GM12878 (cell line): ENCODE data around the gene TCF7L1. TPM values are rescaled to one million over a fixed set of nuclear protein-coding genes. Genes with fewer than 3 reads are reported as not detected.

Experiments used
- ATF7 ChIP-seq: fragments of 450-650 bp; IDR thresholded peaks from 2 replicates; pipeline ENCODE4 v1.6.1; 2016; ENCODE audit warnings: low read depth, mild to moderate bottlenecking
- BACH1 ChIP-seq: fragments of 450-650 bp; IDR thresholded peaks from 2 replicates; pipeline ENCODE4 v1.6.1; 2017; ENCODE audit warnings: mild to moderate bottlenecking, borderline replicate concordance
- BHLHE40 ChIP-seq, 2 experiments: fragments of 450-650 bp in 1 of 2; IDR thresholded peaks; 2 replicates each; pipeline ENCODE4 v1.6.1; 2011 to 2017; ENCODE audit warnings: low read depth in 2 of 2, borderline replicate concordance in 1 of 2, improper control_type of control experiment in 1 of 2, low read length in 1 of 2, mild to moderate bottlenecking in 1 of 2
- BMI1 ChIP-seq: fragments of 450-650 bp; IDR thresholded peaks from 2 replicates; pipeline ENCODE4 v1.6.1; 2016; ENCODE audit warnings: mild to moderate bottlenecking, moderate library complexity, borderline replicate concordance
- CBX3 ChIP-seq: fragments of 200-600 bp; sonication (generic); IDR thresholded peaks from 2 replicates; pipeline ENCODE4 v1.6.1; 2016; ENCODE audit warnings: low read depth, borderline replicate concordance
- CREM ChIP-seq: IDR thresholded peaks from 2 replicates; pipeline ENCODE4 v1.6.1; 2014; ENCODE audit warnings: antibody characterized with exemption, low read depth
- DPF2 ChIP-seq: fragments of 450-650 bp; IDR thresholded peaks from 2 replicates; pipeline ENCODE4 v1.6.1; 2017; ENCODE audit warnings: mild to moderate bottlenecking
- EGR1 ChIP-seq, 2 experiments: IDR thresholded peaks; 1 replicate in 1 of 2; 2 replicates in 1 of 2; pipeline ENCODE4 v1.6.1; 2011 to 2012; ENCODE audit warnings: low read depth in 2 of 2, low read length in 2 of 2, borderline replicate concordance in 1 of 2, mild to moderate bottlenecking in 1 of 2, moderate library complexity in 1 of 2
- EP300 ChIP-seq, 2 experiments: fragments of 150-350 bp in 1 of 2; IDR thresholded peaks; 2 replicates each; pipeline ENCODE4 v1.6.1; 2011 to 2012; ENCODE audit warnings: low read depth in 2 of 2, low read length in 2 of 2, borderline replicate concordance in 1 of 2, improper control_type of control experiment in 1 of 2, inconsistent platforms in 1 of 2; ENCODE audit not compliant: control insufficient read depth in 1 of 2
- IKZF2 ChIP-seq, 2 experiments: fragments of 450-650 bp; IDR thresholded peaks; 2 replicates each; pipeline ENCODE4 v1.6.1; 2017; ENCODE audit warnings: mild to moderate bottlenecking in 2 of 2, moderate library complexity in 2 of 2
- JUNB ChIP-seq: IDR thresholded peaks from 2 replicates; pipeline ENCODE4 v1.6.1; 2016; ENCODE audit warnings: antibody characterized with exemption, mild to moderate bottlenecking
- NR2C1 ChIP-seq: fragments of 450-650 bp; IDR thresholded peaks from 2 replicates; pipeline ENCODE4 v1.6.1; 2017; ENCODE audit warnings: antibody characterized with exemption, mild to moderate bottlenecking, moderate library complexity
- NR2F1 ChIP-seq: fragments of 450-650 bp; conservative IDR thresholded peaks from 2 replicates; pipeline ENCODE4 v1.6.1; 2017; ENCODE audit warnings: mild to moderate bottlenecking
- SIN3A ChIP-seq: IDR thresholded peaks from 2 replicates; pipeline ENCODE4 v1.6.1; 2012; ENCODE audit warnings: low read depth, low read length, improper control_type of control experiment
- SP1 ChIP-seq: IDR thresholded peaks from one replicate; pipeline ENCODE4 v1.6.1; 2011; ENCODE audit warnings: low read depth, low read length
- STAT3 ChIP-seq: IDR thresholded peaks from 2 replicates; pipeline ENCODE4 v1.6.1; 2011; ENCODE audit warnings: low read depth, low read length, improper control_type of control experiment
- ZNF622 ChIP-seq: fragments of 450-650 bp; IDR thresholded peaks from 2 replicates; pipeline ENCODE4 v1.6.1; 2017; ENCODE audit warnings: mild to moderate bottlenecking, inconsistent platforms
- polyA plus RNA-seq, 11 experiments: library from polyadenylated mRNA; depleted of rRNA in 4 of 11; unstranded in 6 of 11; stranded (reverse) in 5 of 11; fragments of >200 nt; fragmentation: Nextera tagmentation in 4 of 11; fragmentation: Illumina TruSeq in 1 of 11; extraction: Ambion mirVana in 4 of 11; extraction: Trizol in 1 of 11; gene quantifications; 1 replicate in 1 of 11; 2 replicates in 10 of 11; pipeline versions ENCODE4 v1.2.1 to v1.2.3, GENCODE V29; 2011 to 2016; ENCODE audit warnings: inconsistent platforms in 2 of 11, missing spikeins in 2 of 11, low read depth in 1 of 11
- total RNA-seq, 4 experiments: library from RNA; depleted of rRNA in 3 of 4; stranded (reverse); fragments of >200 nt in 3 of 4; fragmentation: Illumina TruSeq in 1 of 4; extraction: Trizol in 1 of 4; gene quantifications; 2 replicates each; pipeline versions ENCODE4 v1.2.1 to v1.2.3, GENCODE V29; 2013 to 2021
- TF ChIP-seq, protein P1 (sequence below): IDR thresholded peaks from 2 replicates; pipeline ENCODE4 v1.6.1; 2011; ENCODE audit warnings: borderline replicate concordance, low read depth, mild to moderate bottlenecking, moderate library complexity, low read length; ENCODE audit not compliant: insufficient read depth, poor library complexity, severe bottlenecking
- TF ChIP-seq, protein P2 (sequence below), 3 experiments: IDR thresholded peaks in 2 of 3; conservative IDR thresholded peaks in 1 of 3; 2 replicates each; pipeline ENCODE4 v1.5.1; 2011; ENCODE audit warnings: low read depth in 3 of 3, low read length in 3 of 3, mild to moderate bottlenecking in 3 of 3, control low read depth in 2 of 3, moderate library complexity in 2 of 3, inconsistent platforms in 1 of 3, mixed read lengths in 1 of 3; ENCODE audit not compliant: control insufficient read depth in 2 of 3, insufficient read depth in 1 of 3; ENCODE audit errors: extremely low read depth in 1 of 3
- TF ChIP-seq, protein P3 (sequence below): IDR thresholded peaks from 2 replicates; pipeline ENCODE4 v1.6.1; 2012; ENCODE audit warnings: low read length, inconsistent platforms
- TF ChIP-seq, protein P4 (sequence below): fragments of 450-650 bp; IDR thresholded peaks from 2 replicates; pipeline ENCODE4 v1.6.1; 2017; ENCODE audit warnings: mild to moderate bottlenecking, moderate library complexity

Gene TCF7L1
- total and polyA plus RNA-seq, 10 of the 15 experiments (the other 5 are each of a cell fraction or from before 2014, with no cell fraction given) = 0.03 to 0.11 (median 0.10) TPM; not detected in 7

DNA sequence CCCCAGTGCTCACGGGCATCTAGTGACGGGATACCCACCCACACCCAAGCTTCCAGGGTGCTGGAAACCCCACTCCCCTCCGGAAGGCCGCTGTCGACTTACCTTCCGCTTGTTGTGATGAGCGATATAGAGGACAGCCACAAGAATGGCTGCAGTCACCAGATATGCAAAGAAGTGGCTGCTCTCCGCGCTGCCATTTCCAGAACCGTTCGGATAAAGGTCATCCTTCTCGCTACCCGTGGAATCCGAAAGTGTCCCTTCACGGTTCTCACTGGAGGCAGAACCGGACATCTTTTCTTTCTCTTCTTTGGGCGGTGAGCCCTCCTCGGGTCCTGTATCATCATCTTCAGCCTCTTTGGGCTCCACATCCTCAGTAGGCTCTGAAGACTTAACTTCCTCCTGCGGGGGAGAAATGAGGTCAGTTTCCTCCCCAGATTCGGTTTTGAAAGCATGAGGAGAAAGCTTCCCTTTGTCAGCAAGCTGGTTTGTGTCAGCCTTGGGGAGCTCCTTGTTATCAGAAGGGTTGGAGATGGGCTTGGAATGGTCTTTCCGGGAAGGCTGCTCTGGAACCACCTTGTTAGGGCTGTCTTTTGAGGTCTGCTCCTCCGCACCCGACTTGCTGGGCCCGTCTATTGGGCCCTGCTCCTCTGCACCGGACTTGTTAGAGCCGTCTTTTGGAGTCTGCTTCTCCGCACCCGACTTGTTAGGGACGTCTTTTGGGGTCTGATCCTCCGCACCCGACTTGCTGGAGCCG is 193.4 kb downstream of the TCF7L1 start (continued):
- TF ChIP-seq, protein P1, sequence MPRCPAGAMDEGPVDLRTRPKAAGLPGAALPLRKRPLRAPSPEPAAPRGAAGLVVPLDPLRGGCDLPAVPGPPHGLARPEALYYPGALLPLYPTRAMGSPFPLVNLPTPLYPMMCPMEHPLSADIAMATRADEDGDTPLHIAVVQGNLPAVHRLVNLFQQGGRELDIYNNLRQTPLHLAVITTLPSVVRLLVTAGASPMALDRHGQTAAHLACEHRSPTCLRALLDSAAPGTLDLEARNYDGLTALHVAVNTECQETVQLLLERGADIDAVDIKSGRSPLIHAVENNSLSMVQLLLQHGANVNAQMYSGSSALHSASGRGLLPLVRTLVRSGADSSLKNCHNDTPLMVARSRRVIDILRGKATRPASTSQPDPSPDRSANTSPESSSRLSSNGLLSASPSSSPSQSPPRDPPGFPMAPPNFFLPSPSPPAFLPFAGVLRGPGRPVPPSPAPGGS = no peak
- TF ChIP-seq JUNB (0 out of 2 replicates have a peak, but pooled peaks have one; percentile 22), SIN3A (no peak), SP1 (no peak), BACH1 (no peak), BHLHE40 (IDR thresholded peaks at IDR 0.05; ENCODE audit: borderline replicate concordance in 1 of 2, low read depth in 2 of 2, low read length in 1 of 2) (0 out of 4 replicates have a peak, but pooled peaks of 1 of the 2 experiments have one; percentile 38), DPF2 (no peak), IKZF2 (IDR thresholded peaks at IDR 0.05) (no peak), NR2F1 (no peak), NR2C1 (no peak), BMI1 (no peak), ATF7 (peak; percentile 66), CREM (no peak; the same call in 1 of the 2 replicates), EP300 (IDR thresholded peaks at IDR 0.05; ENCODE audit: borderline replicate concordance in 1 of 2, control insufficient read depth in 1 of 2, low read depth in 2 of 2, low read length in 2 of 2) (no peak), CBX3 (no peak), ZNF622 (no peak), EGR1 (IDR thresholded peaks at IDR 0.05; ENCODE audit: borderline replicate concordance in 1 of 2, low read depth in 2 of 2, low read length in 2 of 2) (peak in 1 of 2 experiments; percentile 64; a peak in 1 of 3 replicates), STAT3 (no peak)
- TF ChIP-seq, protein P2, sequence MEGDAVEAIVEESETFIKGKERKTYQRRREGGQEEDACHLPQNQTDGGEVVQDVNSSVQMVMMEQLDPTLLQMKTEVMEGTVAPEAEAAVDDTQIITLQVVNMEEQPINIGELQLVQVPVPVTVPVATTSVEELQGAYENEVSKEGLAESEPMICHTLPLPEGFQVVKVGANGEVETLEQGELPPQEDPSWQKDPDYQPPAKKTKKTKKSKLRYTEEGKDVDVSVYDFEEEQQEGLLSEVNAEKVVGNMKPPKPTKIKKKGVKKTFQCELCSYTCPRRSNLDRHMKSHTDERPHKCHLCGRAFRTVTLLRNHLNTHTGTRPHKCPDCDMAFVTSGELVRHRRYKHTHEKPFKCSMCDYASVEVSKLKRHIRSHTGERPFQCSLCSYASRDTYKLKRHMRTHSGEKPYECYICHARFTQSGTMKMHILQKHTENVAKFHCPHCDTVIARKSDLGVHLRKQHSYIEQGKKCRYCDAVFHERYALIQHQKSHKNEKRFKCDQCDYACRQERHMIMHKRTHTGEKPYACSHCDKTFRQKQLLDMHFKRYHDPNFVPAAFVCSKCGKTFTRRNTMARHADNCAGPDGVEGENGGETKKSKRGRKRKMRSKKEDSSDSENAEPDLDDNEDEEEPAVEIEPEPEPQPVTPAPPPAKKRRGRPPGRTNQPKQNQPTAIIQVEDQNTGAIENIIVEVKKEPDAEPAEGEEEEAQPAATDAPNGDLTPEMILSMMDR (IDR thresholded peaks at IDR 0.05 in 2 of 3, conservative IDR thresholded peaks at IDR 0.05 in 1 of 3; ENCODE audit: control insufficient read depth in 2 of 3, extremely low read depth in 1 of 3, insufficient read depth in 1 of 3, low read depth in 3 of 3, low read length in 3 of 3) = no peak
- TF ChIP-seq, protein P3, sequence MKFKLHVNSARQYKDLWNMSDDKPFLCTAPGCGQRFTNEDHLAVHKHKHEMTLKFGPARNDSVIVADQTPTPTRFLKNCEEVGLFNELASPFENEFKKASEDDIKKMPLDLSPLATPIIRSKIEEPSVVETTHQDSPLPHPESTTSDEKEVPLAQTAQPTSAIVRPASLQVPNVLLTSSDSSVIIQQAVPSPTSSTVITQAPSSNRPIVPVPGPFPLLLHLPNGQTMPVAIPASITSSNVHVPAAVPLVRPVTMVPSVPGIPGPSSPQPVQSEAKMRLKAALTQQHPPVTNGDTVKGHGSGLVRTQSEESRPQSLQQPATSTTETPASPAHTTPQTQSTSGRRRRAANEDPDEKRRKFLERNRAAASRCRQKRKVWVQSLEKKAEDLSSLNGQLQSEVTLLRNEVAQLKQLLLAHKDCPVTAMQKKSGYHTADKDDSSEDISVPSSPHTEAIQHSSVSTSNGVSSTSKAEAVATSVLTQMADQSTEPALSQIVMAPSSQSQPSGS = peak; percentile 3; the same call in 1 of the 2 replicates
- TF ChIP-seq, protein P4, sequence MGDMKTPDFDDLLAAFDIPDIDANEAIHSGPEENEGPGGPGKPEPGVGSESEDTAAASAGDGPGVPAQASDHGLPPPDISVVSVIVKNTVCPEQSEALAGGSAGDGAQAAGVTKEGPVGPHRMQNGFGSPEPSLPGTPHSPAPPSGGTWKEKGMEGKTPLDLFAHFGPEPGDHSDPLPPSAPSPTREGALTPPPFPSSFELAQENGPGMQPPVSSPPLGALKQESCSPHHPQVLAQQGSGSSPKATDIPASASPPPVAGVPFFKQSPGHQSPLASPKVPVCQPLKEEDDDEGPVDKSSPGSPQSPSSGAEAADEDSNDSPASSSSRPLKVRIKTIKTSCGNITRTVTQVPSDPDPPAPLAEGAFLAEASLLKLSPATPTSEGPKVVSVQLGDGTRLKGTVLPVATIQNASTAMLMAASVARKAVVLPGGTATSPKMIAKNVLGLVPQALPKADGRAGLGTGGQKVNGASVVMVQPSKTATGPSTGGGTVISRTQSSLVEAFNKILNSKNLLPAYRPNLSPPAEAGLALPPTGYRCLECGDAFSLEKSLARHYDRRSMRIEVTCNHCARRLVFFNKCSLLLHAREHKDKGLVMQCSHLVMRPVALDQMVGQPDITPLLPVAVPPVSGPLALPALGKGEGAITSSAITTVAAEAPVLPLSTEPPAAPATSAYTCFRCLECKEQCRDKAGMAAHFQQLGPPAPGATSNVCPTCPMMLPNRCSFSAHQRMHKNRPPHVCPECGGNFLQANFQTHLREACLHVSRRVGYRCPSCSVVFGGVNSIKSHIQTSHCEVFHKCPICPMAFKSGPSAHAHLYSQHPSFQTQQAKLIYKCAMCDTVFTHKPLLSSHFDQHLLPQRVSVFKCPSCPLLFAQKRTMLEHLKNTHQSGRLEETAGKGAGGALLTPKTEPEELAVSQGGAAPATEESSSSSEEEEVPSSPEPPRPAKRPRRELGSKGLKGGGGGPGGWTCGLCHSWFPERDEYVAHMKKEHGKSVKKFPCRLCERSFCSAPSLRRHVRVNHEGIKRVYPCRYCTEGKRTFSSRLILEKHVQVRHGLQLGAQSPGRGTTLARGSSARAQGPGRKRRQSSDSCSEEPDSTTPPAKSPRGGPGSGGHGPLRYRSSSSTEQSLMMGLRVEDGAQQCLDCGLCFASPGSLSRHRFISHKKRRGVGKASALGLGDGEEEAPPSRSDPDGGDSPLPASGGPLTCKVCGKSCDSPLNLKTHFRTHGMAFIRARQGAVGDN = no peak
